CD4-positive, alpha-beta memory T cell (primary cell): Measurements from ENCODE around the gene PLEKHJ1. TPM values are rescaled to one million over a fixed set of nuclear protein-coding genes. Genes with fewer than 3 reads are reported as not detected.
"Not testable (repeated sequence)": the region's sequence is repeated elsewhere in the genome, so short reads cannot be mapped to it uniquely, and the experiment has no call there.

Experiments
- CTCF ChIA-PET: fragments of 350-600 bp; sonication (Branson Sonifier 250); formaldehyde crosslinking; loops from one replicate; lab custom pipeline; 2021; ENCODE audit warnings: inconsistent platforms; ENCODE audit not compliant: partially characterized antibody; lab: Charles Lee
- POLR2A ChIA-PET: fragments of 350-600 bp; sonication (Branson Sonifier 250); formaldehyde crosslinking; loops from one replicate; lab custom pipeline; 2021; ENCODE audit not compliant: partially characterized antibody; lab: Charles Lee
- DNase-seq, 5 donors: peaks; one replicate each; pipeline versions ENCODE4 v3.0.0 to v3.0.0-alpha.2; 2020 to 2022; ENCODE audit warnings: mixed read lengths in 1 of 5
- H3K27ac ChIP-seq: one replicate; pipeline ENCODE4 v1.7.0; 2013; ENCODE audit warnings: low read depth, low read length
- H3K27me3 ChIP-seq: 2 replicates; pipeline ENCODE4 v1.7.0; 2013; ENCODE audit warnings: mild to moderate bottlenecking, low read length, moderate library complexity; ENCODE audit not compliant: insufficient read depth
- H3K36me3 ChIP-seq: 2 replicates; pipeline ENCODE4 v1.7.0; 2013; ENCODE audit warnings: mild to moderate bottlenecking, low read length, moderate library complexity; ENCODE audit not compliant: insufficient read depth
- H3K4me1 ChIP-seq: 2 replicates; pipeline ENCODE4 v1.7.0; 2013; ENCODE audit warnings: mild to moderate bottlenecking, low read length, moderate library complexity; ENCODE audit not compliant: insufficient read depth
- H3K4me3 ChIP-seq, 2 donors: one replicate each; pipeline ENCODE4 v1.7.0; 2013; ENCODE audit warnings: low read length in 2 of 2, mild to moderate bottlenecking in 1 of 2
- H3K9me3 ChIP-seq, 2 donors: one replicate each; pipeline ENCODE4 v1.7.0; 2013; ENCODE audit warnings: low read length in 2 of 2, control low read depth in 1 of 2; ENCODE audit not compliant: control insufficient read depth in 1 of 2
- H3K27ac Mint-ChIP-seq, 7 donors: one replicate each; pipeline ENCODE4 v1.8.0; 2020 to 2021; ENCODE audit warnings: mixed read lengths in 7 of 7, mild to moderate bottlenecking in 6 of 7, inconsistent platforms in 3 of 7, moderate library complexity in 3 of 7
- H3K27me3 Mint-ChIP-seq, 2 donors: one replicate each; pipeline ENCODE4 v1.8.0; 2020 to 2021; ENCODE audit warnings: mixed read lengths in 2 of 2
- H3K36me3 Mint-ChIP-seq, 2 donors: one replicate each; pipeline ENCODE4 v1.8.0; 2020 to 2021; ENCODE audit warnings: mixed read lengths in 2 of 2, inconsistent platforms in 1 of 2, mild to moderate bottlenecking in 1 of 2
- H3K4me1 Mint-ChIP-seq, 4 donors: one replicate each; pipeline ENCODE4 v1.8.0; 2020 to 2021; ENCODE audit warnings: mixed read lengths in 4 of 4, mild to moderate bottlenecking in 1 of 4
- H3K4me3 Mint-ChIP-seq, 8 donors: one replicate each; pipeline ENCODE4 v1.8.0; 2020 to 2021; ENCODE audit warnings: mixed read lengths in 8 of 8, mild to moderate bottlenecking in 7 of 8, moderate library complexity in 6 of 8, inconsistent platforms in 3 of 8
- H3K9me3 Mint-ChIP-seq, 8 donors: one replicate each; pipeline ENCODE4 v1.8.0; 2020 to 2021; ENCODE audit warnings: mixed read lengths in 8 of 8, mild to moderate bottlenecking in 5 of 8, inconsistent platforms in 3 of 8, moderate library complexity in 1 of 8
- intact Hi-C: fragments of 100-400 bp; cut with micrococcal nuclease; formaldehyde crosslinking; loops from one replicate; pipeline ENCODE4 v1.15.1; 2023
- polyA plus RNA-seq, 2 donors: library from polyadenylated mRNA; unstranded; fragments of 300-500 nt; fragmentation: Illumina TruSeq; gene quantifications; one replicate each; pipeline ENCODE4 v1.2.3, GENCODE V29; 2021
- total RNA-seq, 2 experiments: library from RNA; stranded (reverse); gene quantifications; one replicate each; pipeline ENCODE4 v1.2.3, GENCODE V29; 2021

Gene PLEKHJ1
- total and polyA plus RNA-seq, 4 experiments from 2014 or later = 64.9 to 119 (median 85.2) TPM

DNA sequence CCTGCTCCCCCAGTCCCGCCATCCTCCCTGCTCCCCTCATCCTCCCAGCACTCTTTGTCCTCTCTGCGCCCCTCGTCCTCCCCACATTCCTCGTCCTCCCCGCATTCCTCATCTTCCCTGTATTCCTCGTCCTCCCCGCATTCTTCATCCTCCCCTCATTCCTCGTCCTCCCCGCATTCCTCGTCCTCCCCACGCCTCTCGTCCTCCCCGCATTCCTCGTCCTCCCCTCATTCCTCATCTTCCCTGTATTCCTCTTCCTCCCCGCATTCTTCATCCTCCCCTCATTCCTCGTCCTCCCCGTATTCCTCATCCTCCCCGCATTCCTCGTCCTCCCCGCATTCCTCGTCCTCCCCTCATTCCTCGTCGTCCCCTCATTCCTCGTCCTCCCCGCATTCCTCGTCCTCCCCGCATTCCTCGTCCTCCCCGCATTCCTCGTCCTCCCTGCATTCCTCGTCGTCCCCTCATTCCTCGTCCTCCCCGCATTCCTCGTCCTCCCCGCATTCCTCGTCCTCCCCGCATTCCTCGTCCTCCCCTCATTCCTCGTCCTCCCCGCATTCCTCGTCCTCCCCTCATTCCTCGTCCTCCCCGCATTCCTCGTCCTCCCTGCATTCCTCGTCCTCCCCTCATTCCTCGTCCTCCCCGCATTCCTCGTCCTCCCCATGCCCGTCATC lies 35.4 kb downstream of the PLEKHJ1 start:
- H3K4me1 ChIP-seq, POLR2A ChIA-PET, H3K27ac Mint-ChIP-seq, H3K36me3 ChIP-seq, H3K9me3 Mint-ChIP-seq, H3K27me3 Mint-ChIP-seq, H3K4me1 Mint-ChIP-seq, H3K4me3 Mint-ChIP-seq, DNase-seq, CTCF ChIA-PET, H3K9me3 ChIP-seq, H3K27me3 ChIP-seq, H3K27ac ChIP-seq, H3K4me3 ChIP-seq, intact Hi-C loops: not testable (repeated sequence)
- H3K36me3 Mint-ChIP-seq = peaks cover 12 to 21% of the 10 kb centered on the region in 2 donors

DNA sequence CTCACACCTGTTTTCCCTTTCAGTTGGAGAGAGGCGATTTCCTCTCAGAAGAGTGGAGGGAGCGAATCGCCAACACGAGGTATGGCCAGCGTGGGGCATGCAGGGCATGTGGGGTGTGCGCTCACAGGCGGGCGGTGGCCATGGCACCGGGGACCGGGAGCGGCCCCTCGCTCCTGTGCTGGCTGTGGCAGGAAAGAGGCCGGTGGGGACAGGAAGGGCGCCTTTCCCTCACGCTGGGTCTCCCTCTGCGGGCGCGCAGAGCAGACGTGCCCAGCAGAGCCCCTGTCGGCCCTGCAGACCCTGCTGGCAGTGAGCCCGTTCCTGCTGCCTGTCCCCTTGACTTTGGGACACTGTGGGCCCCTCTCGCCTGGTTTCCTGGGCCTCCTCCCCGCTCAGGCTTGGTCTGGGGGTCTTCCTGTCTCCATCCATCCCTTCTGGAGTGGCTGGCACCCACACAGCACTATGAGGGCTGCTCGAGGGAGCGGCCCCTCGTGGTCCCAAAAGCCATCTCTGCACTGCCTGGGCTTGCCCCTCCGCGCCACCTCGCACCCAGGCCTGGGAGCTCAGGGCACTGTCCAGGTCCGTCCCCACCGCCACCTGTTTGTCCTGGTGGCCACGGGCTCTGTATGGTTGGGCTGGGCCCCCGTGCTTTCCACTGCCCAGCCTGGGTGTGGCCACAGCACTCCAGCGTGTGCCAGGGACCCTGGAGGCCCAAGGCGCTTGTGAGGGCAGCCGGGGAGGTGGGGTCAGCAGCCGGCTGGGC lies 36.1 kb downstream of the PLEKHJ1 start:
- no peaks in the 10 kb centered on the region for H3K9me3 Mint-ChIP-seq
- H3K36me3 Mint-ChIP-seq = peaks cover 12 to 17% of the 10 kb centered on the region in 2 donors
- no peaks in the 10 kb centered on the region for H3K27me3 Mint-ChIP-seq
- H3K4me1 ChIP-seq = no peaks in the 10 kb centered on the region
- ChIA-PET POLR2A (no interaction called here), CTCF (no interaction called here)
- H3K9me3 ChIP-seq = no peaks in the 10 kb centered on the region
- H3K4me3 ChIP-seq = no peak overlapping the region
- DNase-seq = no peak
- no peak overlapping the region for H3K27ac ChIP-seq
- peaks cover 0 to 7% (median 2%) of the 10 kb centered on the region in 4 donors for H3K4me1 Mint-ChIP-seq
- peaks cover 6% of the 10 kb centered on the region for H3K36me3 ChIP-seq
- no peak overlapping the region for H3K4me3 Mint-ChIP-seq
- H3K27me3 ChIP-seq = no peaks in the 10 kb centered on the region
- intact Hi-C loops = no loop called here
- no peak overlapping the region for H3K27ac Mint-ChIP-seq

DNA sequence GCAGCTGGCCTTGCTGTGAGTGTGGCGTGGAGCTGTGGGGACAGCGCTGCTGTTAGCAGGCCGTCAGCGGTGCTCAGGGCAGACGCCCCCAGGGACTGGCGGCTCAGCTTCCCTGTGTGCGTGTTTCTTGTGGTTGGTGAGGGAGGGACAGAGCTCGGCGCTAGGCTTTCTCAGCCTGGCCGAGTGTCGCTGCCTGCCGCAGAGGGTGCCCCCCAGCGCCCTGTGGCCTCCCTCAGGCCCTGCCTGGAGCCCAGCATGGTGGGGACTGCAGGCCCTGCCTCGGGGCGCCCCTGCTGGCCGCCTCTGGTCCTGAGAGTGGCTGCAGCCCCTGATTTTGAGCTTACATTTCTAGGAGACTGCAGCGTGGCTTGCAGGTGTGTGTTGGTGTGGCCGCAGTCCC lies 36.9 kb downstream of the PLEKHJ1 start:
- Histone ChIP-seq H3K9me3 (no peaks in the 10 kb centered on the region), H3K27me3 (no peaks in the 10 kb centered on the region), H3K4me3 (no peak overlapping the region), H3K27ac (no peak overlapping the region), H3K36me3 (peaks cover 6% of the 10 kb centered on the region), H3K4me1 (no peaks in the 10 kb centered on the region)
- no peak for DNase-seq
- no peaks in the 10 kb centered on the region for H3K9me3 Mint-ChIP-seq
- no peaks in the 10 kb centered on the region for H3K27me3 Mint-ChIP-seq
- POLR2A ChIA-PET = no interaction called here
- intact Hi-C loops = no loop called here
- H3K36me3 Mint-ChIP-seq = peaks cover 11 to 18% of the 10 kb centered on the region in 2 donors
- H3K4me3 Mint-ChIP-seq = no peak overlapping the region
- H3K4me1 Mint-ChIP-seq = peaks cover 0 to 7% (median 2%) of the 10 kb centered on the region in 4 donors
- peak overlapping the region in 1 of 7 donors; percentile 30 for H3K27ac Mint-ChIP-seq
- CTCF ChIA-PET = no interaction called here

DNA sequence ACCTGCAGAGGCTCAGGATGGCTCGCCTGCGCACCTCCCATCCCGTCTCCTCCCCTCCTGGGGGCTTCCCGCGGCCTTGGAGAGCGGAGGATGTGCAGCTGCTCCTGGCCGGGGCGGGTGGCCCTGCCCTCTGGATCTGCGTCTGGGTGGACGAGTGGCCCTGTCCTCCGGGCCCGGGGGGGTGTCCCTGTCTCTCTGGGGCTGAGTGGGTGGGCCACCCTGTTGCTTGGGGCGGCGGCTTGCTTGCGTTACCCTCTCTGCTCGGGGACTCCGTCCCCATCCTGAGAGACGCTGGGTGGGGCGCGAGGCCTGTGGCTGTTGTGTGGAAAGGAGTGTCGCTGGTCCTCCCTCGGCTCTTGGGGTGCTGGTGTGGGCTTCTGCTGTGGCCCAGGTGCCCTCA lies 37.8 kb downstream of the PLEKHJ1 start:
- Mint-ChIP-seq H3K36me3 (peaks cover 12 to 20% of the 10 kb centered on the region in 2 donors), H3K27me3 (no peaks in the 10 kb centered on the region), H3K9me3 (no peaks in the 10 kb centered on the region), H3K4me1 (peaks cover 0 to 12% (median 0%) of the 10 kb centered on the region in 4 donors), H3K4me3 (no peak overlapping the region), H3K27ac (peak overlapping the region in 1 of 7 donors; percentile 41)
- Histone ChIP-seq H3K4me3 (no peak overlapping the region), H3K27me3 (no peaks in the 10 kb centered on the region), H3K4me1 (no peaks in the 10 kb centered on the region), H3K27ac (no peak overlapping the region), H3K9me3 (no peaks in the 10 kb centered on the region), H3K36me3 (peaks cover 3% of the 10 kb centered on the region)
- POLR2A ChIA-PET = no interaction called here
- no peak for DNase-seq
- CTCF ChIA-PET = no interaction called here
- intact Hi-C loops = no loop called here

DNA sequence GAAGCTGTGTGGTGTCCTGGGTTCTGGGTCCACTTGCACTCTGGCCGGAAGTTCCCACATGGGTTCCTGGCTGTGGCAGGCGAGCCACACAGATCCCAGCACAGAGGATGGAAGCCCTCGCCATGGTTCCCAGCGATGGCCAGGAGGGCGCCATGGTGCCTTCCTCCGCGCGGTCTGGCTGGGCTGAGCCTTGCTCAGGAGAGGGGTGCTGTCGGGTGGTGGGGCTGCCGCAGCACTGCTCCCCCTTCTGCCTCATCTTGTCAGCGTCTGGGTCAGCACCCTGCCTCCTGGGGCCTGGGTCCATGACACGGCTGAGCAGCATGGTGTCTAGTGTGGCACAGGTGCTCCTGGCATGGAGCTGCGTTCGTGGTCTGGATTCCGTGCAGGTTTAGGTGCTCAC lies 38.9 kb downstream of the PLEKHJ1 start:
- Histone ChIP-seq H3K36me3 (peaks cover 3% of the 10 kb centered on the region), H3K27ac (no peak overlapping the region), H3K4me3 (no peak overlapping the region), H3K27me3 (no peaks in the 10 kb centered on the region), H3K4me1 (no peaks in the 10 kb centered on the region), H3K9me3 (no peaks in the 10 kb centered on the region)
- Mint-ChIP-seq H3K36me3 (peaks cover 14 to 25% of the 10 kb centered on the region in 2 donors), H3K4me3 (no peak overlapping the region), H3K9me3 (no peaks in the 10 kb centered on the region), H3K4me1 (peaks cover 0 to 12% (median 0%) of the 10 kb centered on the region in 4 donors), H3K27ac (peak overlapping the region in 3 of 7 donors; percentile 19 to 64 (median 41)), H3K27me3 (no peaks in the 10 kb centered on the region)
- ChIA-PET CTCF (no interaction called here), POLR2A (no interaction called here)
- intact Hi-C loops = no loop called here
- no peak for DNase-seq

DNA sequence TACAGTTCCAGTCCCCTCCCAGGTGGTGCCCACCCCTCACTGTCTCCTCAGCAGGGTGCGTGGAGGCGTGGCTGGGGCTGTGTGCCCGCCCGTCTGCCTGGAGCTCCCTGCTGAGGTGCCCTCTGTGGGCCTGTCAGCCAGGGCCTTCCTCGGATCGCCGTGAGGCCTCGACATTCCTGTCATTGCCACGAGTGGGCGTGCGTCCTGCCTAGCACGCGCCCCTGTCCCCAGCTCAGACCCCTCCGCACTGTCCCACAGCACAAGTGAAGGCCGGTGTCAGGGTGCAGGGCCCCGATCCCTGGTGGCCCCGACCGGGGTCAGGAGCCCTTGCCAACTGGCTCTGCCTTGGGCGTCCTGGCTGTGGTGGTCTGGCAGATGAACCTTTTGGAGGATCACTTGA lies 40.2 kb downstream of the PLEKHJ1 start:
- H3K27ac Mint-ChIP-seq = no peak overlapping the region
- POLR2A ChIA-PET = no interaction called here
- peaks cover 0 to 12% (median 0%) of the 10 kb centered on the region in 4 donors for H3K4me1 Mint-ChIP-seq
- DNase-seq = no peak
- no peaks in the 10 kb centered on the region for H3K4me1 ChIP-seq
- H3K27ac ChIP-seq = no peak overlapping the region
- H3K4me3 Mint-ChIP-seq = no peak overlapping the region
- intact Hi-C loops = no loop called here
- no peaks in the 10 kb centered on the region for H3K9me3 ChIP-seq
- H3K27me3 Mint-ChIP-seq = no peaks in the 10 kb centered on the region
- CTCF ChIA-PET = no interaction called here
- H3K27me3 ChIP-seq = no peaks in the 10 kb centered on the region
- H3K4me3 ChIP-seq = no peak overlapping the region
- peaks cover 13% of the 10 kb centered on the region for H3K36me3 ChIP-seq
- peaks cover 14 to 27% of the 10 kb centered on the region in 2 donors for H3K36me3 Mint-ChIP-seq
- no peaks in the 10 kb centered on the region for H3K9me3 Mint-ChIP-seq

DNA sequence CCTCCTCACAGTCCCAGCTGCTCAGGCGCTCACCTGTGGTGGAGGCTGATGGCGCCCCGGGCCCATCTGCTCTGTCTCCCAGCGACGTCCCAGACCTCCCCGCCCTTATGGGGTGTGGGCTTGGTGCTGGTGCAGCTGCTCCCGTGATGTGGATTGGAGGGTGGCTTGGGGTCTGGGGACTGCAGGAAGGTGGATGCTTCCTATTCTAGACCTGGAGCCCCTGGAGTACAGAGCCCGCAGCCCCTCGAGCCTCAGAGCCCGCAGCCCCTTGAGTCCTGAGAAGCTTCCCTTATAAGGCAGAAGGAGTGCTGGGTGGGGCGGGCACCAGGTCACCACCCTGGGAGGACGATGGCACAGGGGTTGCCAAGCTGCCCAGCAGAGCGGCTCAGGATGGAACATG lies 40.8 kb downstream of the PLEKHJ1 start:
- Mint-ChIP-seq H3K4me1 (peaks cover 0 to 12% (median 0%) of the 10 kb centered on the region in 4 donors), H3K27ac (no peak overlapping the region), H3K27me3 (no peaks in the 10 kb centered on the region), H3K9me3 (no peaks in the 10 kb centered on the region), H3K36me3 (peaks cover 14 to 27% of the 10 kb centered on the region in 2 donors), H3K4me3 (no peak overlapping the region)
- Histone ChIP-seq H3K27me3 (no peaks in the 10 kb centered on the region), H3K4me1 (no peaks in the 10 kb centered on the region), H3K4me3 (no peak overlapping the region), H3K9me3 (no peaks in the 10 kb centered on the region), H3K27ac (no peak overlapping the region), H3K36me3 (peaks cover 15% of the 10 kb centered on the region)
- DNase-seq = no peak
- ChIA-PET POLR2A (no interaction called here), CTCF (no interaction called here)
- intact Hi-C loops = no loop called here
